GM10248 (cell line): Measurements from ENCODE around the gene ALCAM.

ENCODE experiments used
- CTCF ChIA-PET: fragments of 300-600 bp; sonication (Branson Sonifier 250); formaldehyde crosslinking; extraction: SDS; loops from one replicate; lab custom pipeline; 2021; ENCODE audit warnings: antibody characterized with exemption; lab: Yijun Ruan, JAX
- POLR2A ChIA-PET: fragments of 350-650 bp; sonication (Branson Sonifier 250); formaldehyde crosslinking; extraction: SDS; loops from one replicate; lab custom pipeline; 2020; ENCODE audit warnings: antibody characterized with exemption; lab: Yijun Ruan, JAX
- DNase-seq: peaks from one replicate; pipeline ENCODE4 v3.0.0; 2012; ENCODE audit errors: extremely low spot score
- CTCF ChIP-seq: IDR thresholded peaks from 2 replicates; pipeline ENCODE4 v1.5.1; 2012; ENCODE audit warnings: mild to moderate bottlenecking, low read depth; ENCODE audit errors: extremely low read depth, missing control alignments, control extremely low read depth

Gene ALCAM

GRCh38 chr3:105328338-105328730, 38.4 kb upstream of the ALCAM start:
- CTCF ChIA-PET = interaction anchor here (0.9 kb wide), 1 partner anchor 11 kb away, joined by 3 read pairs; no protein-coding TSS in a partner anchor
- POLR2A ChIA-PET = no interaction called here
- TF ChIP-seq CTCF = no peak
- no peak for DNase-seq

DNA sequence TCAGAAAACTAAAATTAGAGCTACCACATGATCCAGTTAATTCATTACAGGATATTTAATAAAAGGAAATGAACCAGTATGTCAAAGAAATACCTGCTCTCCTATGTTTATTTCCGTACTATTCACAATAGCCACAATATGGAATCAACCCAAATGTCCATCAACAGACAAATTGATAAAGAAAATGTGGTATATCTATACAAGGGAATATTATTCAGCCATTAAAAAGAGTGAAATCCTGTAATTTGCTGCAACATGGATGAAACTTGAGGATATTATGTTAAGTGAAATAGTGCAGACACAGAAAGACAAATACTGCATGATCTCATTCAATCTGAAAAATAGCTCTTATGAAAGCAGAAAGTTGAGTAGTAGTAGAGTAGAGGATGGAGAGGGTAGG, 33.7 kb upstream of the ALCAM start:
- TF ChIP-seq CTCF = no peak
- CTCF ChIA-PET = interaction anchor here (0.6 to 4.2 kb wide), 5 partner anchors 9 to 82 kb away, joined by 3 to 17 read pairs (median 4); no protein-coding TSS in a partner anchor
- DNase-seq = no peak
- POLR2A ChIA-PET = no interaction called here

DNA sequence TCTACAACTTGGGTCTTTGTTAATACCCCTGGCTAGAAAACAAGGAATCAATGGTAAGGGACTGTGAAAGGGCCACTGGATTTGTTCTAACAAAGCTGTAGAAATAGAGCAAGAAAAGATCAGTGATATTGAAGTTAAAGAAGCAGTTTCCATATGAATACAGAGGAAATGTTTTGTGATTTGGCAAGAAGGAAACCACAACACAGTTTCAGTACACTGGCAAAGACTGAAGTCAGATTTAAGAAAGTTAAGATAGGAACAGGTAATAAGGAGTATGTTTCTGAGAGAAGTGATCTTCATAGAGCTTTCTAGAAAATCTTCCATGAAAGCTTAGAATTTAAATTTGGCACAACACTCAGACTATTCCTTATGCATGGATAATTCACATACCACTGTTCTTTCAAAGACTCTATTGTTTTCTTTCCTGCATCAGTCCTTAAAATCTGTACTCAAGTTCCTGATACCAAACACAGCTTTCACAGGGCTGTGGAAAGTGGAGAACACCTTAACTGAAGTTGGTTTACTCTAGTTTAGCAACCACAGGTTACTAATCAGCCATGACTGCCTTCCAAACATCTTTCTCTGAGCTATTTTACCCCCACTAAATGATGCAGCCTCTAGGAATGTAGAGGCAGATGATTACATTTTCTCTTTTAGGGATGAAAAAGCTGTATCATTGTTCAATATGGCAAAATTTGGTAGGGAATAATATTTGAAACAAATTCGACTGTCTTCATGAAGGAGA, 32.4 kb upstream of the ALCAM start:
- ChIA-PET CTCF (interaction anchor here (1.0 to 4.2 kb wide), 9 partner anchors 8 to 194 kb away, joined by 3 to 17 read pairs (median 4); no protein-coding TSS in a partner anchor), POLR2A (interaction anchor here (1.9 kb wide), 1 partner anchor 11 kb away, joined by 5 read pairs; no protein-coding TSS in a partner anchor)
- TF ChIP-seq CTCF = no peak
- DNase-seq = no peak

GRCh38 chr3:105339946-105340345, 26.8 kb upstream of the ALCAM start:
- DNase-seq = no peak
- ChIA-PET CTCF (interaction anchor here (1.4 kb wide), 1 partner anchor 12 kb away, joined by 3 read pairs; no protein-coding TSS in a partner anchor), POLR2A (no interaction called here)
- no peak for TF ChIP-seq CTCF

DNA sequence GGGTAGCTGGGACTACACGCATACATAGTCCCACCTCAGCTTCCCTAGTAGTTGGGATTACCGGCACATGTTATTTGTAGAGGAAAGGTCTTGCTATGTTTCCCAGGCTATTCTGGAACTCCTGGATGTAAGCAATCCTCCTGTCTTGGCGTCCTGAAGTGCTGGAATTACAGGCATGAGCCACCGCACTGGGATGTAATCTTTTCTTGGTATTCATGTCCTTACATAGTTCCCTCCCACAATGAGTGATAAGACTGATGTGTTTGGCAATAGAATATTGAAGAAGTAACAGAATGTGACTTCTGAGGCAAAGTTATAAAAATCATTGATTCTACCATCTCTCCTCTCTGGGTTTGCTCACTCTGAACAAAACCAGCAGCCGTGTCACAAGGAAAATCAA, 22.7 kb upstream of the ALCAM start:
- ChIA-PET POLR2A (no interaction called here), CTCF (interaction anchor here (1.3 kb wide), 1 partner anchor 10 kb away, joined by 4 read pairs; no protein-coding TSS in a partner anchor)
- TF ChIP-seq CTCF = no peak

GRCh38 chr3:105345156-105345555, 21.6 kb upstream of the ALCAM start:
- no peak for DNase-seq
- ChIA-PET CTCF (interaction anchor here (1.1 to 2.1 kb wide), 2 partner anchors 12 to 21 kb away, joined by 3 to 4 read pairs; partner anchors contain the start of gene ALCAM), POLR2A (no interaction called here)
- TF ChIP-seq CTCF = no peak

More for the DNA sequence above, 22.7 kb upstream of the ALCAM start:
- DNase-seq = no peak
